A673 (cell line): ENCODE results near the gene CUBN. TPM values are rescaled to one million over a fixed set of nuclear protein-coding genes. Genes with fewer than 3 reads are reported as not detected.

Experiments
- BruUV-seq: library from RNA; stranded (reverse); fragments of 400-500 nt; replicated peaks from 2 replicates; lab custom pipeline; 2021; lab: Mats Ljungman, UMichigan
- CTCF ChIA-PET: fragments of 300-600 bp; sonication (Branson Sonifier 250); formaldehyde crosslinking; loops from one replicate; lab custom pipeline; 2022; ENCODE audit warnings: antibody characterized with exemption; lab: Charles Lee
- POLR2A ChIA-PET: fragments of 300-600 bp; sonication (Branson Sonifier 250); formaldehyde crosslinking; loops from one replicate; lab custom pipeline; 2022; ENCODE audit warnings: antibody characterized with exemption; ENCODE audit not compliant: low non-redundant PET; lab: Charles Lee
- DNase-seq: peaks from one replicate; pipeline ENCODE4 v3.0.0-alpha.2; 2015; ENCODE audit warnings: low spot score
- H3K27ac ChIP-seq: fragments of 200-600 bp; sonication (generic); 2 replicates; pipeline ENCODE4 v1.5.1; 2016; ENCODE audit warnings: mixed run types, low read depth, mild to moderate bottlenecking, mixed read lengths, antibody characterized with exemption, low read length; ENCODE audit not compliant: poor library complexity, severe bottlenecking
- H3K27me3 ChIP-seq: fragments of 200-600 bp; sonication (generic); replicated peaks from 2 replicates; pipeline ENCODE4 v1.6.1; 2017; ENCODE audit warnings: mixed run types, low read depth, mild to moderate bottlenecking, mixed read lengths, antibody characterized with exemption, low read length; ENCODE audit not compliant: insufficient read depth, poor library complexity
- H3K36me3 ChIP-seq: fragments of 200-600 bp; sonication (generic); 2 replicates; pipeline ENCODE4 v1.6.1; 2016; ENCODE audit warnings: mixed run types, mild to moderate bottlenecking, mixed read lengths, antibody characterized with exemption, low read length; ENCODE audit not compliant: insufficient read depth, poor library complexity, severe bottlenecking
- H3K4me1 ChIP-seq: fragments of 200-600 bp; sonication (generic); 2 replicates; pipeline ENCODE4 v1.6.1; 2017; ENCODE audit warnings: mixed run types, mild to moderate bottlenecking, mixed read lengths, antibody characterized with exemption, low read length; ENCODE audit not compliant: insufficient read depth, poor library complexity, severe bottlenecking
- H3K4me3 ChIP-seq: fragments of 200-600 bp; sonication (generic); 2 replicates; pipeline ENCODE4 v1.5.1; 2016; ENCODE audit warnings: low read depth, mixed run types, mild to moderate bottlenecking, mixed read lengths, low read length; ENCODE audit not compliant: poor library complexity, severe bottlenecking
- H3K9me3 ChIP-seq: fragments of 200-600 bp; sonication (generic); 2 replicates; pipeline ENCODE4 v1.6.1; 2016; ENCODE audit warnings: mixed run types, low read depth, mild to moderate bottlenecking, mixed read lengths, antibody characterized with exemption, low read length; ENCODE audit not compliant: poor library complexity, severe bottlenecking
- EZH2 ChIP-seq: fragments of 200-600 bp; sonication (generic); IDR thresholded peaks from 2 replicates; pipeline ENCODE4 v1.6.1; 2017; ENCODE audit warnings: borderline replicate concordance, low read depth, mild to moderate bottlenecking, mixed read lengths, antibody characterized with exemption, low read length; ENCODE audit not compliant: poor library complexity, severe bottlenecking
- intact Hi-C: fragments of 100-400 bp; cut with micrococcal nuclease; formaldehyde crosslinking; loops from one replicate; pipeline ENCODE4 v1.10.0; 2022; ENCODE audit not compliant: unreplicated experiment
- total RNA-seq: library from RNA; stranded (reverse); gene quantifications from 2 replicates; pipeline ENCODE4 v1.2.3, GENCODE V29; 2021
- TF ChIP-seq, protein P1 (sequence below): fragments of 300-800, 200-600 bp; sonication (generic); conservative IDR thresholded peaks from 2 replicates; pipeline ENCODE4 v1.5.1; 2017; ENCODE audit warnings: low read depth, mild to moderate bottlenecking, antibody characterized with exemption, low read length, moderate library complexity, mixed read lengths

CUBN gene
- total RNA-seq, 1 experiment from 2014 or later, result 3.4 TPM

DNA sequence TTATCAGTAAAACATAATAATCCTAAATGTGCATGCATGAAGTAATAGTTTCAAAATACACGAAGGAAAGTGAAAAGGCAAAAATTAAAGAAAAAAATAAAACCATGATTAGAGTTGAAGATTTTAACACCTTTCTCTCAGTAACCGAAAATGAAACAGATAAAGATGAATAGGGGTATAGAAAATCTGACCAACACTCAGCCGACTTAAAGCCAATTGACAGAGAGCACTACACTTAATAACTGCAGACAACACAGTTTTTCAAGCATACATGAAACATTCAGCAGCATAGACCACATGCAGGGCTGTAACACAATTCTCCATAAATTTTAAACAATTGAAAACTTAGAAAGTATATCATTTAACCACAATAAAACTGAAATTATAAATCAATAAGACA lies 76.1 kb downstream of the CUBN start:
- no peak for DNase-seq
- CTCF ChIA-PET, result no interaction called here
- POLR2A ChIA-PET, result no interaction called here
- H3K9me3 ChIP-seq, result peaks cover 12% of the 10 kb centered on the region
- H3K27ac ChIP-seq, result no peak overlapping the region
- intact Hi-C loops, result no loop called here
- no peaks in the 10 kb centered on the region for H3K36me3 ChIP-seq
- no peaks in the 10 kb centered on the region for H3K27me3 ChIP-seq
- peaks cover 4% of the 10 kb centered on the region for H3K4me1 ChIP-seq
- no peak for TF ChIP-seq EZH2
- TF ChIP-seq, protein P1, sequence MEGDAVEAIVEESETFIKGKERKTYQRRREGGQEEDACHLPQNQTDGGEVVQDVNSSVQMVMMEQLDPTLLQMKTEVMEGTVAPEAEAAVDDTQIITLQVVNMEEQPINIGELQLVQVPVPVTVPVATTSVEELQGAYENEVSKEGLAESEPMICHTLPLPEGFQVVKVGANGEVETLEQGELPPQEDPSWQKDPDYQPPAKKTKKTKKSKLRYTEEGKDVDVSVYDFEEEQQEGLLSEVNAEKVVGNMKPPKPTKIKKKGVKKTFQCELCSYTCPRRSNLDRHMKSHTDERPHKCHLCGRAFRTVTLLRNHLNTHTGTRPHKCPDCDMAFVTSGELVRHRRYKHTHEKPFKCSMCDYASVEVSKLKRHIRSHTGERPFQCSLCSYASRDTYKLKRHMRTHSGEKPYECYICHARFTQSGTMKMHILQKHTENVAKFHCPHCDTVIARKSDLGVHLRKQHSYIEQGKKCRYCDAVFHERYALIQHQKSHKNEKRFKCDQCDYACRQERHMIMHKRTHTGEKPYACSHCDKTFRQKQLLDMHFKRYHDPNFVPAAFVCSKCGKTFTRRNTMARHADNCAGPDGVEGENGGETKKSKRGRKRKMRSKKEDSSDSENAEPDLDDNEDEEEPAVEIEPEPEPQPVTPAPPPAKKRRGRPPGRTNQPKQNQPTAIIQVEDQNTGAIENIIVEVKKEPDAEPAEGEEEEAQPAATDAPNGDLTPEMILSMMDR, result no peak
- BruUV-seq, result no TSS peak
- H3K4me3 ChIP-seq, result no peak overlapping the region

DNA sequence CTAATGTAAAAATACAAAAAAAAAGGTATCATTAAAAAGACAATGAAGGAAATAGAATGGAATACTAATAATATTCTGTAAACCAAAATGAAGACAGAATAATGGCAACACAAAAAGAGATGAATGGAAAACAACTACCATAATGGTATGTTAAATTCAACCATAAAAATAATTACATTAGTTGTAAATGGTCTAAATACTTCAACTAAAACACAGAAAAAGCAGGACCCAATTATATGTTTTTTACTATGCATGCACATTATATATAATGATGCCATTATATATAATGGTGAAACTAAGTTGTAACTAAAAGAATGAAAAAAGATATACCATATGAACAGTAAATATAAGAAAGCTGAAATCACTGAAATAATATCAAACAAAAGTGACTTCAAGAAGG lies 76.5 kb downstream of the CUBN start:
- TF ChIP-seq, protein P1, result no peak
- no peak for TF ChIP-seq EZH2
- intact Hi-C loops, result no loop called here
- Histone ChIP-seq H3K4me3 (no peak overlapping the region), H3K27me3 (no peaks in the 10 kb centered on the region), H3K4me1 (peaks cover 6% of the 10 kb centered on the region), H3K9me3 (peaks cover 12% of the 10 kb centered on the region), H3K36me3 (no peaks in the 10 kb centered on the region), H3K27ac (no peak overlapping the region)
- POLR2A ChIA-PET, result no interaction called here
- DNase-seq, result no peak
- BruUV-seq, result no TSS peak
- CTCF ChIA-PET, result no interaction called here

DNA sequence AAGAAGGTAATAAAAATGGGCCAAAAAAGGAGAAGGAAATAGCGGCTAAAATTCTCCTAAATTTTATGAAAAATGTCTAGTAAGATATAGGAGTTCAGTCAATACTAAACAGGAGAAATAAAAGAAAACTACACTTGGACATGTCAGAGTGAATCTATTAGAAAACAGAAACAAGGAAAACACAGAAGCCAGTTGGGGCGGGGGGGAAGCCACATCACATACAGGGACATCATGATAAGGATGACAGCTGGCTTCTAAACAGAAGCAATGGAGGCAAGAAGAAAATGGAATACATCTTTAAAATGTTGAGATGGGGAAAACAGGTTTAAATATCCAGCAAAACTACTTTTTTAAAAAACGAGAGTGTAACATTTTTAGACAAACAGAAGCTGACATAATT lies 77.8 kb downstream of the CUBN start:
- Histone ChIP-seq H3K9me3 (peaks cover 12% of the 10 kb centered on the region), H3K27me3 (no peaks in the 10 kb centered on the region), H3K27ac (no peak overlapping the region), H3K4me3 (no peak overlapping the region), H3K36me3 (no peaks in the 10 kb centered on the region), H3K4me1 (peaks cover 16% of the 10 kb centered on the region)
- no TSS peak for BruUV-seq
- intact Hi-C loops, result no loop called here
- TF ChIP-seq EZH2, result no peak
- TF ChIP-seq, protein P1, result no peak
- CTCF ChIA-PET, result no interaction called here
- DNase-seq, result no peak
- POLR2A ChIA-PET, result no interaction called here
